ENCODE measurements around the gene PPM1N.

Gene PPM1N

GRCh38 chr19:45542234-45542668 lies 44.0 kb downstream of the PPM1N start:
- DNase-seq (ENCODE audit: low read depth): no peak
- TF ChIP-seq CTCF (conservative IDR thresholded peaks at IDR 0.05; ENCODE audit: low read length): no peak

DNA sequence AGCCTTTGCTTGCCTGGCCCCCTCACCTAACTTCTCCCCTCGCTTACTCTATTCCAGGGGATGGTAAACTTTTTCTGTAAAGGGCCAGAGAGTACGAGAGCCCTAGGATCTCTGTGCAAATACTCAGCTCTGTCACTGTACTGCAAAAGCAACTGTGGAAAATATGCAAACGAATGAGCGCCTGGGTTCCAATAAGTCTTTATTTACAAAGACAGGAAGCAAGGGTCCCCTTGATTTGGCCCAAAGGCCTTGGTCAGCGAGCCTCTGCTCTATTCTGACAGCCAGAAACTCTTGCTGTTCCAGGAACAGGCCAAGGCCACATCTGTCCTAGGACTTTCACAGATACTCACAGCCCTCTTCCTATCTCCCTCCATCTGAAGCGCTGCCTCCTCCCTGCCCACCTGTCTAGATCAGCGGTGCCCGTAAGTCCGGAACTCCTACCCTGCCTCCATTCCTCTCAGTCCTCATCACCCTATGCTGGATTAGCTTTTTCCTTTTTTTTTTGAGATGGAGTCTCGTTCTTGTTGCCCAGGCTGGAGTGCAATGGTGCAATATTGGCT lies 49.0 kb downstream of the PPM1N start:
- no peak for DNase-seq (ENCODE audit: low read depth)
- no peak for TF ChIP-seq CTCF (conservative IDR thresholded peaks at IDR 0.05; ENCODE audit: low read length)
- no peak overlapping the region for H3K4me3 ChIP-seq (ENCODE audit: low read length)

More at GRCh38 chr19:45542234-45542668, 44.0 kb downstream of the PPM1N start:
- no peak overlapping the region for H3K4me3 ChIP-seq (ENCODE audit: low read length)

- no peak overlapping the region for H3K4me3 ChIP-seq (ENCODE audit: low read length)
- peak; percentile 31 for DNase-seq (ENCODE audit: low read depth)
- no peak for TF ChIP-seq CTCF (conservative IDR thresholded peaks at IDR 0.05; ENCODE audit: low read length)
Observed at GRCh38 chr19:45547965-45548609, 49.8 kb downstream of the PPM1N start.
